ENCODE measurements around the gene ALG3. TPM values are rescaled to one million over a fixed set of nuclear protein-coding genes. Genes with fewer than 3 reads are reported as not detected.

The ALG3 gene
- total RNA-seq, 1 donor from 2014 or later = 34.0 TPM

DNA sequence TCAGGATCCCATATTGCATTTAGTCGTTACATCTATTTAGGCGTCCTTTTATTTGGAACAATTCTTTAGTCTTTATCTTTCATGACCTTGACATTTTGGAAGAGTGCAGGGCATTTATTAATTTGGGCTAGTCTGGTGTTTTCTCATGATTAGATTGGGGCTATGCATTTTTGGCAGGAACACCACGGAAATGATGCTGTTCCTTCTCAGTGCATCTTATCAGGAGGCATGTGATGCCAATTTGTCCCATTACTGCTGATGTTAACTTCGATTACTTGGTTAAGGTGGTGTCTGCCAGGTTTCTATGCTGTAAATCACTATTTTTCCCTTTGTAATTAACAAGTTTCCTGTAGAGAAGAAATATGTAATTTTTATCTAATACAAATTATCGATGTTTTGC, 37.5 kb downstream of the ALG3 start:
- intact Hi-C loops (cut with micrococcal nuclease) = no loop called here
- no peak for TF ChIP-seq CTCF (IDR thresholded peaks at IDR 0.05)
- ChIA-PET POLR2A (no interaction called here), CTCF (interaction anchor here (1.1 kb wide), 1 partner anchor 17 kb away, joined by 3 read pairs; no protein-coding TSS in a partner anchor)
- Mint-ChIP-seq H3K27me3 (peaks cover 16% of the 10 kb centered on the region), H3K36me3 (ENCODE audit: low read depth) (no peaks in the 10 kb centered on the region), H3K27ac (no peak overlapping the region), H3K4me1 (no peaks in the 10 kb centered on the region), H3K4me3 (no peak overlapping the region), H3K9me3 (no peaks in the 10 kb centered on the region)
- ATAC-seq (ENCODE audit: low read depth) = no peak
- no peak for DNase-seq

- TF ChIP-seq CTCF (IDR thresholded peaks at IDR 0.05) = no peak
- H3K9me3 Mint-ChIP-seq = no peaks in the 10 kb centered on the region
- no peak overlapping the region for H3K27ac Mint-ChIP-seq
- DNase-seq = no peak
- H3K36me3 Mint-ChIP-seq (ENCODE audit: low read depth) = no peaks in the 10 kb centered on the region
- ATAC-seq (ENCODE audit: low read depth) = no peak
- ChIA-PET CTCF (interaction anchor here (0.6 kb wide), 1 partner anchor 302 kb away, joined by 5 read pairs; no protein-coding TSS in a partner anchor), POLR2A (no interaction called here)
- peaks cover 13% of the 10 kb centered on the region for H3K27me3 Mint-ChIP-seq
- H3K4me1 Mint-ChIP-seq = no peaks in the 10 kb centered on the region
- H3K4me3 Mint-ChIP-seq = no peak overlapping the region
- intact Hi-C loops (cut with micrococcal nuclease) = no loop called here
Observed at GRCh38 chr3:184209146-184209923, 39.4 kb downstream of the ALG3 start.

DNA sequence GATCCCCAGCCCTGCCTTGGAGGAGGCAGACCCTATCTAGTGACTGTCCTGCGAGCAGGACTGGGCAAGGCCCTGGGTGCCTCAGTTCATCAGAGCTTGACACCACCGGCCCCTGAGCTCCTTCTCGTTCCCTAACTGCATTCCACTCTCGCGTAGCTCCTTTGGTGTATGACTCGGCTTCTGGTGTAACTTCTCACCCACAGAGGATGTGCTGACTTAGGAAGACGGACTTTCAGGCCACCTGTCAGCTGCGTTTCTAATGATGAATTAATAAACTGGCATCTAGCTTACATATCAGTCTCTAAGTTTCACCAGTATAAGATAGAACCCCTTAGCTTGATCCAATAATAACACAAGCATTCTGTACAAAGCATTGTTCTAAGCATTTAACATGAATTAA, 45.2 kb downstream of the ALG3 start:
- H3K27me3 Mint-ChIP-seq = peaks cover 10% of the 10 kb centered on the region
- ChIA-PET POLR2A (no interaction called here), CTCF (interaction anchor here (0.7 kb wide), 1 partner anchor 911 kb away, joined by 4 read pairs; no protein-coding TSS in a partner anchor)
- H3K36me3 Mint-ChIP-seq (ENCODE audit: low read depth) = no peaks in the 10 kb centered on the region
- no peak for TF ChIP-seq CTCF (IDR thresholded peaks at IDR 0.05)
- no peaks in the 10 kb centered on the region for H3K4me1 Mint-ChIP-seq
- H3K4me3 Mint-ChIP-seq = no peak overlapping the region
- H3K9me3 Mint-ChIP-seq = no peaks in the 10 kb centered on the region
- intact Hi-C loops (cut with micrococcal nuclease) = no loop called here
- DNase-seq (no peak), ATAC-seq (ENCODE audit: low read depth) (no peak)
- H3K27ac Mint-ChIP-seq = no peak overlapping the region

DNA sequence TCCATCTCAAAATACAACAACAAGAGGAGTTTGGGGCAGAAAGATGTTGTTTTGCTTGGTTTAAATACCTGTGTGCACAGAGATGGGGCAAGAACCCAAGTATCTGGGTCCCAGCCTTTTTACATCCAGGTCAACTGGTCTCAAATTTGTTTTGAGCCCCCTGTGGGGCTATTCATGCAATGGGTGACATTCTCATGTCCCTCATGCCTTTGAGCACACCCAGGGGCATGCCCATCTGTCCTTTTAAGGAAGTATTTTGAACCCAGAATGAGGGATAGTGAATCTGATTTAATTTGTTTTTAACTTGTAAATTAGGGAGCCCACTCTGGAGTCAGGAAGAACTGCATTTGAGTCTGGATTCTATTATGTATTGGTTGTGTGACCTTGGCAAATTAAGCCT, 47.9 kb downstream of the ALG3 start:
- DNase-seq = no peak
- Mint-ChIP-seq H3K27me3 (peaks cover 3% of the 10 kb centered on the region), H3K4me1 (no peaks in the 10 kb centered on the region), H3K36me3 (ENCODE audit: low read depth) (peaks cover 5% of the 10 kb centered on the region), H3K27ac (no peak overlapping the region), H3K4me3 (no peak overlapping the region), H3K9me3 (no peaks in the 10 kb centered on the region)
- CTCF ChIA-PET = no interaction called here
- POLR2A ChIA-PET = no interaction called here
- no peak for ATAC-seq (ENCODE audit: low read depth)
- no peak for TF ChIP-seq CTCF (IDR thresholded peaks at IDR 0.05)
- intact Hi-C loops (cut with micrococcal nuclease) = no loop called here

DNA sequence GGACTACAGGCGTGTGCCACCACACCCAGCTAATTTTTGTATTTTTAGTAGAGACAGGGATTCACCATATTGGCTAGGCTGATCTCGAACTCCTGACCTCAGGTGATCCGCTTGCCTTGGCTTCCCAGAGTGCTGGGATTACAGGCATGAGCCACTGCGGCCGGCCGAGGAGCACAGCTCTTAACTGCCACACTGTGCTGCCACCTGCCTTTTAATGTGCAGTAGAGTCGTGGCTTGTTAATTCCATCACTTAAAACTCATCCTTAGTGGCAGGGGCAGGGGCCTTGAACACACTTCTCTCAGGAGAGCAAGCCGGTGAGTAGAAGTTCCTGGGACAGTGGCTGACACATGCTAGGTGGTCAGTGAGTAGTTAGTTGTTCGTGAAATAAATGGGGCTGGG, 50.3 kb downstream of the ALG3 start:
- no peak for ATAC-seq (ENCODE audit: low read depth)
- intact Hi-C loops (cut with micrococcal nuclease) = no loop called here
- Mint-ChIP-seq H3K9me3 (no peaks in the 10 kb centered on the region), H3K27me3 (no peaks in the 10 kb centered on the region), H3K27ac (no peak overlapping the region), H3K4me3 (no peak overlapping the region), H3K4me1 (no peaks in the 10 kb centered on the region), H3K36me3 (ENCODE audit: low read depth) (peaks cover 27% of the 10 kb centered on the region)
- POLR2A ChIA-PET = no interaction called here
- DNase-seq = no peak
- no peak for TF ChIP-seq CTCF (IDR thresholded peaks at IDR 0.05)
- CTCF ChIA-PET = no interaction called here

Data from activated B cell treated with CpG ODN at 0.5 μM for 24 hours (primary cell).